NCI-H128 (cell line): ENCODE data around the gene NSFL1C.

Source experiments
- DNase-seq: peaks from one replicate; lab custom pipeline; 2025; ENCODE audit not compliant: unreplicated experiment; lab: John Stamatoyannopoulos, UW

Gene NSFL1C

DNA sequence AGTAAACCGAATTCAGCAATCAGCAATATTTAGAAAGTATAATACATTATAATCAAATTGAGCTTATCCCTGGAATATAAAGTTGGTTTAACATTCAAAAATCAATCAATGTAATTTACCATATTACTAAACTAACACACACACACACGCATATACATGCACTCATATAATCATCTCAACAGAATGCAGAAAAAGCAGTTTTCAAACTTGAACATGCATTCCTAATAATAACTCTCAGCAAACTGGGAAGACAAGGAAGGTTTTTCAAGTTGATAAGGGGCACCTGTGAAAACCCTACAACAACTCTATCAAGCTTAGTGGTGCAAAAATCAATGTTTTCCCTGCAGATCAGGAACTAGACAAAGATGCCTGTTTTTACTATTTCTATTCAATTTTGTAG is 19.9 kb upstream of the NSFL1C start:
- DNase-seq: no peak

DNA sequence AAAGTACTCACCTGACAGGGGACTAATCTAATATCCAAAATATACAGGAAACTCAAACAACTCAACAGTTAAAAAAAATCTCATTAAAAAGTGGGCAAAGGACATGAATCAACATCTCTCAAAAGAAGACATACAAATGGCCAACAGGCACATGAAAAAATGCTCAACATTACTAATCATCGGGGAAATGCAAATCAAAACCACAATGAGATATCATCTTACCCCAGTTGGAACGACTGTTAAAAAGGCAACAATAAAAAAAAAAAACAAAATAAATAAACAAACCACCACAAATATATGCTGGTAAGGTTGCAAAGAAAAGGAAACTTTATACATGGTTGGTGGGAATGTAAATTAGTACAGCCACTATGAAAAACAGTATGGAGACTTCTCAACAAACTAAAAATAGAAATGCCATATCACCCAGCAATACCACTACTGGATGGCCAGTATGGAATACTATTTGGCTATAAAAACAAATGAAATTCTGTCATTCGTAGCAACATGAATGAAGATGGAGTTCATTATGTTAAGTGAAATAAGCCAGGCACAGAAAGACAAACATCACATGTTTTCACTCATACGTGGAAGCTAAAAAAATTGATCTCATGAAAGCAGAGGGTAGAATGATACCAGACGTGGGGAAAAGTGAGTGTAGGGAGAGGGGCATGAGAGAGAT is 17.9 kb upstream of the NSFL1C start:
- no peak for DNase-seq

DNA sequence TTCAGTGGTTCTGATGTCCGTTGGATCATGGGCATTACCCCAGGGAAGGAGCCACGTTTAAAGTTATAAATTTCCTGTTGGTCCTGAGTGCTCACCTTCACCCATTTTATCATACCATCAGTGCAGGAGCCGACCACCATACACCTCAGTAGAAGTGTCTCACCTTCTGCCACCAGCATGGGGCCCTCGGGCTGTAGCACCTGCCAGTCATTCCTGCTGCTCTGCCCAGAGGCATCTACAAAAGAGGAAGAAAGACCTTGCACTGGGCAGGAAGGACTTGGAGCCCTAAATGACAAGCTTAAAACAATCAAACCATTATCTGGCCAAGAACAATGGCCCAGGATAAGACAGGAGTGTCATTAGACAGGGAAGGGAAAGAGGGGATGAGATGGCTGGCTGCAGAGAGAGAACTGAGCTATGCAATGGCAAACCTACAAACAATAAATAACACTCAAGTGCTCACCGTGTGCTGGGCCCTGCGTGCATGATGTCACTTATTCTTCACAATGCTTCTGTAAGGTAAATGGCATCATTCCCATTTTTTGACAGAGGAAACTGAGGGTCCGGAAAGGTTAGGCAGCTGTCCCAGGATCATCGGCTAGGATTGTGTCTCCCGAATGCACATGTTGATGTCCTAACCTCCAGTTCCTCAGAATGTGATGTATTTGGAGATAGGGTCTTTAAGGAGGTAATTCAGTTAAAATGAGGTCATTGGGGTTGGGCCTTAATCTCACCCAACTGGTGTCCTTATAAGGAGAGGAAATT is 13.4 kb upstream of the NSFL1C start:
- no peak for DNase-seq

DNA sequence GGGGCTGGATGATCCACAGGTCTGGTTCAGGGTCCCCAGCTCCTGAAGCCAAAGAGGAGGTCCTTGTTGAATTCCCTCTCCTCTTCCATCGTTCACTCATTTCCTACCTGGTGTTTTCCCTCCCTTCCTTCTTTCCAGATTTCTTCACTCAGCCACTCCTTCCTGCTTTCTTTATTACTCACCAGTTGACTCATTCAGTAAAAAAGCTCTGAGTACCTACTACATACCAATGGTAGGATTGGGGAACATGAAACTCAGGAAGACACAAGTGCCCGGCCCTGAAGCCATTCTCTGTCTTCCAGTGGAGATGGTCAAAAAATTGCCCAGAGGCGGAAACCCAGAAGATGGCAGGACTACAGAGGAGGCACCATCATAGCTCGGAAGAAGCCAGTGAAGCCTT is 11.9 kb upstream of the NSFL1C start:
- no peak for DNase-seq

DNA sequence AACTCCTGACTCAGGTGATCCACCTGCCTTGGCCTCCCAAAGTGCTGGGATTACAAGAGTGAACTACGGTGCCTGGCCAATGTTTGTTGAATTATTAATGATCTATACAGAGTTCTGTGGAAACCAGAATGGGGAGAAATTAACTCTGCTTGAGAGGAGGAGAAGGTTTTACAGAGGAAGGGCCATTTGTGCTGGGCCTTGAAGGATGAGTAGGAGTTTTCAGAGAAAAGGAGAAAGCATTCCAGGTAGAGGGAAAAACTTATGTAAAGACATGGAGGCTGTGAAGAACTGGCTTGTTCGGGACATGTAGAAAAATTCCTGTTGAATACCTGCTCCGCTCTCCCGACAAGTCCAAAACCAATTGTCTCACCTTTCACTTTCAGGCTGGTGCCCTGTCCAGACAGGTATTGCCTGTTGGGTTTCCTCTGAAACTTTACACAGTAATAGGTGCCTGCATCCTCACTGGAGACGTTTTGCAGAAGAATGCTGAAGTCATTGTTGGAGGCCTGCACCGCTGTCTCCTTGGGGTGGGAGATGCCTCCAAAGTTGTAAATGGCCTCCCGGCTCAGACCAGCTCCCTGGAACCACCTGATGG is 11.3 kb upstream of the NSFL1C start:
- DNase-seq: no peak

DNA sequence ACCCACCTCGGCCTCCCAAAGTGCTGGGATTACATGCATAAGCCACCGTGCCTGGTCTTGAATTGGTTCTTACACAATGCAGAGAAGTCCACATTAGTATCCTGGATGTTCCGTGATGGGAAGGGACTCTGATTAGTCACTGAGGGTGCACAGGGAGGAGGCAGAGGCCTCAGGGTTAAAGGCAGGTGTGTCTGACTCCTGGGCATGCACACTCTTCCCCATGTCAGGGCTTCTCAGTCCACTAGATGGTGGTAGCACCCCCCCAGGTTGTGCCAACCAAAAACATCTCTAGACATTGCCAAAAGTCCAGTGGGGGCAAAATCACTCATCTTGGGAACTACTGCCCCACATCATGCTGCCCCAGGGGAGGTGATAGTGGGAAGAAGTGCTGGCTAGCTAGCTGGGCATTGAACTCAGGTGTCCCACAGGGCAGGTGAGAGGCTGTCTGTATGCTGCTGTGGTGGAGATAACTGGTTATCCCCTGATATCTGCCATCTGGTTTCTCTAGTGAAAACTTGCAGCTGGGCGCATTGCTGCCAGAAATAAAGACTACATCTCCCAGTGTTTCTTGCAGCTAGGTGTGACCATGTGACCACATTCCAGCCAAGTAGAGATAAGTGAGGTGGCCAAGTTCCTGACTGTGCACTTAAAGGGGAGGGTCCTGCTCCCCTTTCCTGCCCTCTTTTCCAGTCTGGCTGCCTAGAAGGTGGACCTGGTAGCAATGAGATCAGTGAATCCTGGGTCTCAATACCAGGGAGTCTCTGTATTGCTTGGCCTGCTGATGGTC is 8.4 kb upstream of the NSFL1C start:
- DNase-seq: no peak

DNA sequence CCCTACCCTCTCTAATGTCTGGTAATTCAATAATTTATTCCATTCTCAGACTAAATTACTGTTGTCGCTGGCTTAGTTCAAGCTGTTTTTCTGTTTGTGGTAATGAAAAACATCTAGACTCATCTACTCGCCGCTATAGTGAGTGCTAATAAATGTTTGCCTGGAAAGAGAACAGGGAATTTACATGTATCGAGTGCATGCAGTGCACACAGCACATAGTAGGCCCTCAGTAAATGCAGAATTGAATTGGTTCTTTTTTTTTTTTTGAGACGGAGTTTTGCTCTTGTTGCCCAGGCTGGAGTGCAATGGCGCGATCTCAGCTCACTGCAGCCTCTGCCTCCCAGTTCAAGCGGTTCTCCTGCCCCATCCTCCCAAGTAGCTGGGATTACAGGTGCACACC is 7.7 kb upstream of the NSFL1C start:
- no peak for DNase-seq

DNA sequence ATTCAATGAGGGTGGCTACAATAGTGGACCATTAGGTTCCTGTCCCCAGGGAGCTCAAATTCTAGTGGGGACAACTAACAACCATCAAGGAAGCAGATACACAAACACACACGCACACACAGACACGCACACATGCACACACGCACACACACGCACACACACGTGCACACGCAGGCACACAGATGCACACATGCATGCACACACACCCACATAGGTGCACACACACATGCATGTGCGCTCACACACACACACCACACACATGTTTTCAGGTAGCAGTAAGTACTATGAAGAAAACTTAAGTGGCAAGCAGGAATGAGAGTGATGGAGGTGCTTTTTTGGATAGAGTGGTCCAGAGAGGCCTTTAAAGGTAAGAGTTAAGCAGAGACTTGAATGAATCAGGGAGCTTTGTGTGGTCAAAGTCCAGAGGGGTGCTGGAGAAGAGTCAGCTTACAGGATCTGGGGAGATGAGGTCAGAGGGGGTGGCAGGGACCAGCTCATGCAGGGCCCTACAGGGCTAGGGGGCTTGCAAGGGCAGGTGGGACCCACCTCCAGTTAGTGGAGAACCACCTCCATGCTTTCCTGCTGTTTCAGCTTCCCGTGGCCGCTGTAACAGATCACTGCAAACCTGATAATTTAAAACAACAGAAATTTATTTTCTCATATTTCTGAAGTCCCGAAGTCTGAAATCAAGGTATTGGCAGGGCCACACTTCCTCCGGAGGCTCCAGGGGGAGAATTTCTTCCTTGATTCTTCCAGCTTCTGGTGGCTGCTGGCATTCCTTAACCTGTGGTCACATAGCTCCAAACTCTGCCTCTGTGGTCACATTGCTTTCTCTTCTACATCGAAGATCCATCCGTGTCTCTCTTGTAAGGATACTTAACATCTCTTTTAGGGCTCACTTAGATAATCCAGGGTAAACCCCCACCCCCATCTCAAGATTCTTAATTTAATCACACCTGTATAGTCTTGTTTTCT is 6.9 kb upstream of the NSFL1C start:
- DNase-seq: no peak

DNA sequence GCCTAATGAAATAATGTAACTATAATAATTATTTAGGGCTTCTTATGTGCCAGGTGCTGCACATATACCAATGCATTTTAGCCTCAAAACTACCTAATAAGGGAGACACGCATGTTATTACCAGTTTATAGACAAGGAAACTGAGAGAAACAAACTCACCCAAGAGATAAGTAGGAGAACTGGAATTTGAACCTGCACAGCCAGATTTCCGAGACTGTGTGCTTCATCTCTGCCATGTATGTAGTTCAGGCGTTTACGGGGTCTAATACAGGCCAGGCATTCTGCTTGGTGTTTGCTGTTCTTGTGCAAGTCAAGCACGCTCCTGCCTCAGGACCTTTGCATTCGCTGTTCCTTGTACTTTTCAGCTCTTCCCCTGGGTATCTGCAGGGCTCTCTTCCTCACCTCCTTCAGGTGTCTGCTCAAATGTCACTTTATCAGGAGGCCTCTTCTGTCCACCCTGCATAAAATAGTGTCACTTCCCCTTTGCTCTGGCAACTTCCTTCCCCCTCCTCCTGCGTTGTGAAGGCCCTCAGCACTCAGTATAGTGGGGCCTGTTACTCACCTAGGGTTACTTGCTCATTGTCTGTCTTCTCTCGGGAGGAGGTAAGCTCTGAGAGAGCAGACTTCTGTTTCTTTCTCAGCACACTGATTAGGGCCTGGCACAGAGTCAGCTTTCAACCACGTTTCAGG is 6.1 kb upstream of the NSFL1C start:
- DNase-seq: no peak

DNA sequence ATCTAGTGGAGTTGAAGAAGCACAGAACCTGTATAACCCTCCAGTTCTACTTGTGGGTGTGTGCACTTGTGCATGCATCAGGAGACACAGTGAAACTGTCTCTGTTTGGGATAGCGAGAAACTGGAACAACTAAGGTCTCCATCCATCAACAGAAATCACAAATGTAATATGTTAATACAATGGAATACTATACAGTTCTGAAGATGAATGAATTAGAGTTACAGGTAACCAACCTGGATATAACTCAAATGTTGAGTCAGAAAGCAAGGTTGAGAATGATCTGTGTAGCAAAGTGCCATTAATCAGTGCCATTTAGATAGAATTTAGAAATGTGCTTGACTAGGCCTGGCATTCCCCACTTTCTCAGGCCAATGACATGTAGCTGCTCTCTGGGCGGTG is 4.6 kb upstream of the NSFL1C start:
- no peak for DNase-seq

DNA sequence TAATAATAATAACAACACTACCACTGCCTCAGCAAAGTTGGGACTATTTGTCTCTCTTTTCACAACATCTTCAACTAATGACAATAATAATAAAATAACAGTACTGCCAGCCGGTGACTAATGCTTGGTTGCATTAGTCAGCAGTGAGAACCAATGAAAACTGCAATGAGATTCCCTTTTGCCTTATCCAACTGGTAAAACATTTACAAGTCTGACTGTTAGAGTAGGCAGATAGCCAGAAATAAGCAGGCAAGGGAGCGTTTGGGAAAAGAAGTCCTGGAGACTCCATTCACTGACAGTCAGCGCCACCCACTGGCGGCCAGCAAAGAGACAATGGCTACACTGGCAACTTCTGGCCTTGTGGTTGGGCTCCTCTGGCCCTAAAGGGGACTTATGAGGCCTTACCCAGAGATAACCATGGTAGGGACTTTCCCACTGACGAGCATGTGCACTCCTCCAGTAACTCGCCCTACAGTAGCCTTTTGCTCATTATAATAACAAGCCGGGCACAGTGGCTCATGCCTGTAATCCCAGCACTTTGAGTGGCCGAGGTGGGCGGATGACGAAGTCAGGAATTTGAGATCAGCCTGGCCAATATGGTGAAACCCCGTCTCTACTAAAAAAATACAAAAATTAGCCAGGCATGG is 3.4 kb upstream of the NSFL1C start:
- DNase-seq: peak; percentile 27

DNA sequence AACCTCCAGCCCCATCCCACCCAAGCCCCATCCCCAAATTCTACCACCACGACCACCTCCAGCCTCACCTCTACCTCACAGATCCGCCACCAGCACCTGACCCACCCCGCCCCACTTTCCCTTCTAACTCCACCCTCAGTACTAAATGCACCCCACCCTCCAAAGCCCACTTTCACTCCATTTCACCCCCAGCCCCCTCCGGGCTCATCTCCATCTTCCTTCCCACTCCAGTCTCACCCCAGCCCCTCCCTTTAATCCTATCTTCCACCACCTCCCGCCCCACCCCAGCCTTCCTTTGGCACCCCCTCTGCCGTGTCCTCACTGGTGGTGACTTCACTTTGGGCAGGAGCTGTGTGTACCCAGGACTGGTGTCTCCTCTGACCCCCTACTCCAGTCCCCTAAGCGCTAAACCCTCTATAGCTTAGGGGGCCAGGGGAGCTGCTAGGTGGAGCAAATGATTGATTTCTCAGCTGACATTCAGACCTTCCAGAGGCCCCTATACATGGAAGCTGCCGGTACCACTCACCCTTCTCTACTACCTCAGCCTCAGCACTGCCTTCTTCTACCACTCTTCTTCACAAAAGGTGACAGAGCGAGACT is 2.8 kb upstream of the NSFL1C start:
- DNase-seq: no peak

DNA sequence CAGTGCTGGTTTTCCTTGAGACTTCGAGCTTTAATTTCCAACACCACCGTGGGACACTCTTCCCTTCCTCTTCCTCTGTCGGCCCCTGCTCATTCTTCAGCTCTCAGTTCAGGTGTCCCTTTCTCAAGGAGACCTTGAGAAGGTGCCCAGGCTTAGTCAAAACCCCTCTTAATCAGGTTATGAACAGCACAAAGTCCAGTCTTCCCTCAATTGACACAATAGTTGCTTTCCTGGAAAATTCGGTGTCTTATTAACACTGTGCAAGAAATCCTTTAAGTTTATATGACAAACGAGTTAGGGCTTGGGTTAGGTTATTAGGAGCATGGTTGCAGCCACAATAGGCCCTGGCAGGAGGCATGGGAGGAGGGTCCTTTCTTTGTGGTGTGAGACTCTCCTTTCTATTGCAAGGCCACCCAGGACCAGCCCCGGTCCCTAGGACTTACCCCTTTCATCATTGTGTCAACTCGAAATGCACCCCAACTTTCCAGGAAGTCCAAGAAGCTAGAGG is 1.5 kb upstream of the NSFL1C start:
- no peak for DNase-seq

DNA sequence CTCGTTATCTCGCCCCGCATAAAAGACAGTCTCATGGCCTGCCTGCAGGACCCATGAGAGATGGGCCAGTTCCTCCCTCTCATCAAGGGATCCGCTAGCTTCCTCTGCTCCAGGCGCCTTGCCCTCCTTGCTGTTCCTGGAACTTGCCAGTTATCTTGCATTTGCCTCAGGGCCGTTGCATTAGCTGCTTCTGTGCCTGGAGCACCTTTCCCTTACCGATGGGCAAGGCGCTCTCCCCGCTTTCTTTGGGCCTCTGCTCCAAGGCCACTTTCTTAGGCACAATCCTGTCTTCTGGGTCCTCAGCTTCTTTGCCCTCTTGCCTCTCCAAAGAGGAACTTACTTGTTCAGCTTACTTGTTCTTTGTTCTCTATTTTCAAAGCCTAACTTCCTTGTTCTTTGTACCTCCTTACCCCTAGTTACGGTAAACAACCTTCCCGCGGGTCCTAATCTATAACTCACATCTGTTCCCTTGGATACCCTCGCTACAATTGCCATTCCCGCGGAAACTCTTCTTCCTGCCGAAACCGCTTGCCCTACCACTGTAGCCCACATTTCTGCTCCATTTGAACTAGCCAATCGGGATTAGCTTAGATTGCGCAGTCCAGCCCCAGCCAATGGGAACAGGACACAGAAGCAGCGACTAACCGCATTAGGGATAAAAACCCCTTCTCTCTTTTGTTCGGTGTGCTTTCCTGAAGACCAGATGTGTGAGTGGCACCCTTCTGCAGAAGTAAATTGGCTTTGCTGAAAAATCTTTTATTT is 887 bp upstream of the NSFL1C start:
- DNase-seq: no peak

DNA sequence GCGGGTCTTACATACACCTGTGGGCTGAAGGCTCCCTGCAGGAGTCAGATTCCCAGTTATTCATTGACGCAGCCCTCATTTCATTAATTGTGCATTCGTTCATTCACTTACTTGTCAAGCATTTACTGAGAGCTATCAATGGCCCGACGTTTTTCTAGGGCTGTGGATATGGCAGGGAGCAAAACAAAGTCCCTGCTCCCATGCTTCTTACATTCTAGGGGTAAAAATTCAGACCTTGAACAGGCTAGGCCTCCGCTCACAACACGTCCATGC is 369 bp upstream of the NSFL1C start:
- DNase-seq: no peak

DNA sequence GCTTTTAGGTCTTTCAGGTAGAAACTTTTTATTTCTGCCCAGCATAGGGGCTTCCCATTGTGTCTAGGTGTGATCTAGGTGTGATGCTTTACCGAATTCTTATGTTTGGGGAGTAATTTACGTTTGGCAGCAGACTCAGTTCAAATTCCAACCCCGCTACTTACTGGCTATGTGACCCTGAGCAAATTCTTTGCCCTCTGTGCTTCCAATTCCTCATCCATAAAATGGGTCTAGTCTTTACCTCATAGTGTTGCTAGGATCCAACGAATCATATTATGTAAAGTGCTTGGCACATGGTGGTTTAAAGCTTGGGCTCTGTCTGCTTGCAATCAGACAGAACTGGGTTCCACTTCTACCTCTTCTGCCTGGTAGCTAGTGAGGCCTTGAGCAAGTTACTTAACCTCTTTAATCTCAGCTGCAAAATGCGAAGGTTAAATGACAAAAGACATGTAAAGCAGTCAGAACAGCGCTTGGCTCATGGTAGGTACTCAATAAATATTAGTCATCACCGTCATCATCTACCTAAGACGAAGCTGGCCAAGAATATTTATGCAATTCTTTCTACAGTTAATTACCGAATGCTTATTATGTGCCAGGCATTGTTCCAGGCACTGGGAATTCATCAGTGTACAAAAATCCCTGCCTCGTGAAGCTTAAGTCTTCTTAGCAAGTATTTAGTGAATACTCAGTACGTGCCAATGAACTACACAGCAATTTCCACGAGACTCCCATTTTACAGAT is 1.0 kb downstream of the NSFL1C start:
- DNase-seq: no peak

DNA sequence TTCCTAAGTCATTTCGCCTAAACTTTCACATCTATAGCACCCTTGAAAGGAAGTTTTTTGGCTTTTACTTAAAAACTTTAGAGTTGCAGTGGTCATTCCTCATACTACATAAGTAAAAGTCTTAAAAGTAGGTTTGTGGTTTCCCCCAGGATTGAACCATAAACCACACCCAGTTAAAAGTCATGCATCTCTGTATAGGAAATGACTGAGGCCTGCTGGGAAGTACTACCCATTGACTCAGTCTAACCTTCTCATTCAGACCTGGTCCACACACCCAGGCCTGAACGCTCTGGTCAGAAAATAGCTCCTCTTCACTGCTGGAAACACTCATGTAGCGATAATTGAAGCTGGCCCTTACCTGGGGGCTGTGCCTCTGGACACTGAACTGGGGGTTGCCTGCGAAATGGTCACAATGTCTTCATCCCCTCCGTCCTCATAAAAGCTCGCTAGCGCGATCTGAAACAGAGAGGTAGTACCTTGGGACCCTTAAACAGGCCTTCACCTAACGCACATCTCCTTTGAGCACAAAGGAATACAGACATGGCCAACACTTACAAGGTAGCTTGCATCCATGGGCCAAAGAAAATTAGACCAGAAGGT is 2.6 kb downstream of the NSFL1C start:
- DNase-seq: no peak
